Measurements from ENCODE around the gene LSM10. TPM values are rescaled to one million over a fixed set of nuclear protein-coding genes. Genes with fewer than 3 reads are reported as not detected.

The LSM10 gene
- total RNA-seq, 2 donors from 2014 or later: 22.4 to 30.3 TPM

DNA sequence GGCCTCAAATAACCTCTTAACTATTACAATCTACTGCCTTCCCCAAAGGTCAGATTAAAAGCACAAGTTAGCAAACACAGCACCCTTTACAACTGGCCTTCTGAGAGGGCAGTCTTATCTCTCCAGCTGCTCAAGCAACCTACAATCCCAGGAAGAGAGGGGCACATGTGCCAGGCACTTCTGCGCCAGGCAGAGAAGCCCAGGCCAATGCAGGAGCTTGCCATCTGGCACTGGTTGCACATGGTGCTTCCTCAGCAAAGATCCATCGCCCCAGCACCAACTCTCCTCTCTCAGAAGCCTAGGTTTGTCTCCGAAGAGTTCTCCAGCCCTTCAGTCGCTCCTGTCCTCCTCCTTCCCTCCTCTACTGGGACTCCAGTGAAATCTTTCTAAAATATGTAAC lies 14.5 kb downstream of the LSM10 start:
- H3K27me3 ChIP-seq: no peaks in the 10 kb centered on the region
- TF ChIP-seq, protein P1, sequence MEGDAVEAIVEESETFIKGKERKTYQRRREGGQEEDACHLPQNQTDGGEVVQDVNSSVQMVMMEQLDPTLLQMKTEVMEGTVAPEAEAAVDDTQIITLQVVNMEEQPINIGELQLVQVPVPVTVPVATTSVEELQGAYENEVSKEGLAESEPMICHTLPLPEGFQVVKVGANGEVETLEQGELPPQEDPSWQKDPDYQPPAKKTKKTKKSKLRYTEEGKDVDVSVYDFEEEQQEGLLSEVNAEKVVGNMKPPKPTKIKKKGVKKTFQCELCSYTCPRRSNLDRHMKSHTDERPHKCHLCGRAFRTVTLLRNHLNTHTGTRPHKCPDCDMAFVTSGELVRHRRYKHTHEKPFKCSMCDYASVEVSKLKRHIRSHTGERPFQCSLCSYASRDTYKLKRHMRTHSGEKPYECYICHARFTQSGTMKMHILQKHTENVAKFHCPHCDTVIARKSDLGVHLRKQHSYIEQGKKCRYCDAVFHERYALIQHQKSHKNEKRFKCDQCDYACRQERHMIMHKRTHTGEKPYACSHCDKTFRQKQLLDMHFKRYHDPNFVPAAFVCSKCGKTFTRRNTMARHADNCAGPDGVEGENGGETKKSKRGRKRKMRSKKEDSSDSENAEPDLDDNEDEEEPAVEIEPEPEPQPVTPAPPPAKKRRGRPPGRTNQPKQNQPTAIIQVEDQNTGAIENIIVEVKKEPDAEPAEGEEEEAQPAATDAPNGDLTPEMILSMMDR (IDR thresholded peaks at IDR 0.05): no peak
- peak overlapping the region in 1 of 2 donors; percentile 41 for H3K9ac ChIP-seq (ENCODE audit: low read depth in 2 of 2, low read length in 2 of 2)
- H3K4me1 ChIP-seq: peaks cover 4% of the 10 kb centered on the region
- H3K4me3 ChIP-seq: no peak overlapping the region
- no peaks in the 10 kb centered on the region for H3K9me3 ChIP-seq
- no peaks in the 10 kb centered on the region for H3K36me3 ChIP-seq
- DNase-seq: no peak
- H3K27ac ChIP-seq: no peak overlapping the region
- intact Hi-C loops (cut with DNase I): no loop called here

DNA sequence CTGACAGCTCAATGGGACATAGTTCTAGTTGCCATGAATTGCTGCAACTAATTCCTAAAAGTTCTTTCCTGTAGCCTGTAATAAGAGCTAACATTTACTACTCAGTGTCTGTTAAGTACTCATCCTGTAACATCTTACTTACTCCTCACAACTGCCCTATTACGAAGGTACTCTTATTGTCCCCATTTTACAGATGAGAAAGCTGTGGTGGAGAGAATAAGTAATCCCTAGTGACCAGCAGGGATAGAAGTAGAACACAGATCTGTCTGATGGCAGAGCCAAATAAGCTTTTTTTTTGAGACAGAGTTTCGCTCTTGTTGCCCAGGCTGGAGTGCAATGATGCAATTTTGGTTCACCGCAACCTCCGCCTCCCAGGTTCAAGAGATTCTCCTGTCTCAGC lies 15.0 kb downstream of the LSM10 start:
- no peaks in the 10 kb centered on the region for H3K27me3 ChIP-seq
- no peak overlapping the region for H3K9ac ChIP-seq (ENCODE audit: low read depth in 2 of 2, low read length in 2 of 2)
- H3K9me3 ChIP-seq: no peaks in the 10 kb centered on the region
- peaks cover 4% of the 10 kb centered on the region for H3K4me1 ChIP-seq
- intact Hi-C loops (cut with DNase I): no loop called here
- TF ChIP-seq, protein P1 (IDR thresholded peaks at IDR 0.05): no peak
- H3K36me3 ChIP-seq: no peaks in the 10 kb centered on the region
- no peak overlapping the region for H3K4me3 ChIP-seq
- no peak overlapping the region for H3K27ac ChIP-seq
- DNase-seq: no peak

DNA sequence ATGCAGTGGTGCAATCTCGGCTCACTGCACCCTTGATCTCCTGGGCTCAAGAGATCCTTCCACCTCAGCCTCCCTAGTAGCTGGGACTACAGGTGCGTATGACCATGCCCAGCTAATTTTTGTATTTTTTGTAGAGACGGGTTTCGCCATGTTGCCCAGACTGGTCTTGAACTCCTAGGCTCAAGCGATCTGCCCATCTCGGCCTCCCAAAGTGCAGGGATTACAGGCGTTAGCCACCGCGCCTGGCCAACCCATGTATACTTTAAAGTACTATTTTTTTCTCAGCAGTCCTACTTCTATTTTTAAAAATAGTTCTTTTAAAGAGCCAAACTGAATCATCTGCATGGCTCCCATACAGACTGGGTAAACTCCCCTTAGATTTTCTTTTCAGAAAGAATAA lies 15.5 kb downstream of the LSM10 start:
- H3K4me3 ChIP-seq: no peak overlapping the region
- peaks cover 4% of the 10 kb centered on the region for H3K4me1 ChIP-seq
- no peaks in the 10 kb centered on the region for H3K27me3 ChIP-seq
- no peaks in the 10 kb centered on the region for H3K9me3 ChIP-seq
- H3K36me3 ChIP-seq: no peaks in the 10 kb centered on the region
- no peak overlapping the region for H3K9ac ChIP-seq (ENCODE audit: low read depth in 2 of 2, low read length in 2 of 2)
- TF ChIP-seq, protein P1 (IDR thresholded peaks at IDR 0.05): no peak
- intact Hi-C loops (cut with DNase I): no loop called here
- H3K27ac ChIP-seq: no peak overlapping the region
- DNase-seq: no peak

DNA sequence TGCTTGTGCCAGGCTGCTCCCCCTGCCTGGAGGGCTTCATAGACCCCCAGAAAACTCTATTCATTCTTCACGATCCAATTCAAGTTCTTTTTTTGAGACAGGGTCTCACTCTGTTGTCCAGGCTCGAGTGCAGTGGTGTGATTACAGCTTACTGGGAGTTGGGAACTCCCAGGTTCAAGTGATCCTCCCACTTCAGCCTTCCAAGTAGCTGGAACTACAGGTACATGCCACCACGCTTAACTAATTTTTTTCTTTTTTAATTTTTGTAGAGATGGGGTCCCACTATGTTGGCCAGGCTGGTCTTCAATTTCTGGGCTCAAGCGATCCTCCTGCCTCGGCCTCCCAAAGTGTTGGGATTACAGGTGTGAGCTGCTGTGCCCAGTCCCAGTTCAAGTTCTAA lies 16.3 kb downstream of the LSM10 start:
- H3K9ac ChIP-seq (ENCODE audit: low read depth in 2 of 2, low read length in 2 of 2): no peak overlapping the region
- H3K4me3 ChIP-seq: no peak overlapping the region
- no peaks in the 10 kb centered on the region for H3K36me3 ChIP-seq
- TF ChIP-seq, protein P1 (IDR thresholded peaks at IDR 0.05): no peak
- peaks cover 4% of the 10 kb centered on the region for H3K4me1 ChIP-seq
- DNase-seq: no peak
- no peaks in the 10 kb centered on the region for H3K27me3 ChIP-seq
- no peak overlapping the region for H3K27ac ChIP-seq
- intact Hi-C loops (cut with DNase I): no loop called here
- H3K9me3 ChIP-seq: no peaks in the 10 kb centered on the region

DNA sequence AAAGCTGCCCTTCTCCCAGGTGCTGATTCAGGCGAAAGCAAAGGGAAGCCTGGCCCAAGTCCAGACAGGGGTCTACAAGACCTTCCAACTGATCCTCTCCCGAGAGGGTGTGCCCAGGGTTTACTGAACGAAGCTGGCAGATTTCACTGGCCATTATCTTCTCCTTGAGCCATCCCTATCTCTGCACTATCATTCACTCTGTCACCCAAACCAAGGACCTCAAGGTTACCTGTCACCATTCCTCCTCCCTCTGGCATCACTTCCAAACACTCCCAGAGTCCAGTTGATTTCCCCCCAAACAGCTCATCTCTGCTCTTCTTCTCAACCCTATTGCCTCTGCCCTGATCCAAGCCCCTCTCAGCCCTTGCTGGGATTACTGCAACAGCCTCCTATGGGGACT lies 16.9 kb downstream of the LSM10 start:
- TF ChIP-seq, protein P1 (IDR thresholded peaks at IDR 0.05): no peak
- intact Hi-C loops (cut with DNase I): no loop called here
- Histone ChIP-seq H3K36me3 (no peaks in the 10 kb centered on the region), H3K9me3 (no peaks in the 10 kb centered on the region), H3K9ac (ENCODE audit: low read depth in 2 of 2, low read length in 2 of 2) (no peak overlapping the region), H3K27ac (no peak overlapping the region), H3K27me3 (no peaks in the 10 kb centered on the region), H3K4me1 (peaks cover 4% of the 10 kb centered on the region), H3K4me3 (no peak overlapping the region)
- no peak for DNase-seq

Measured in colonic mucosa (tissue), 4 donors.